PFSK-1 (cell line): Measurements from ENCODE around the gene DDX41.

Source experiments
- POLR2AphosphoS5 ChIP-seq: IDR thresholded peaks from 2 replicates; pipeline ENCODE4 v1.6.1; 2012; ENCODE audit warnings: low read depth, mild to moderate bottlenecking, control low read depth, low read length, moderate library complexity
- SIN3A ChIP-seq: IDR thresholded peaks from 2 replicates; pipeline ENCODE4 v1.6.1; 2012; ENCODE audit warnings: mild to moderate bottlenecking, low read length, moderate library complexity, borderline replicate concordance; ENCODE audit not compliant: insufficient read depth
- TF ChIP-seq, protein P1 (sequence below), 2 experiments: IDR thresholded peaks; 2 replicates each; pipeline versions ENCODE4 v1.6.1 to v1.8.0; 2011 to 2012; ENCODE audit warnings: low read depth in 2 of 2, low read length in 2 of 2, control low read depth in 1 of 2, inconsistent platforms in 1 of 2, mild to moderate bottlenecking in 1 of 2, moderate library complexity in 1 of 2; ENCODE audit not compliant: insufficient read depth in 1 of 2

DNA sequence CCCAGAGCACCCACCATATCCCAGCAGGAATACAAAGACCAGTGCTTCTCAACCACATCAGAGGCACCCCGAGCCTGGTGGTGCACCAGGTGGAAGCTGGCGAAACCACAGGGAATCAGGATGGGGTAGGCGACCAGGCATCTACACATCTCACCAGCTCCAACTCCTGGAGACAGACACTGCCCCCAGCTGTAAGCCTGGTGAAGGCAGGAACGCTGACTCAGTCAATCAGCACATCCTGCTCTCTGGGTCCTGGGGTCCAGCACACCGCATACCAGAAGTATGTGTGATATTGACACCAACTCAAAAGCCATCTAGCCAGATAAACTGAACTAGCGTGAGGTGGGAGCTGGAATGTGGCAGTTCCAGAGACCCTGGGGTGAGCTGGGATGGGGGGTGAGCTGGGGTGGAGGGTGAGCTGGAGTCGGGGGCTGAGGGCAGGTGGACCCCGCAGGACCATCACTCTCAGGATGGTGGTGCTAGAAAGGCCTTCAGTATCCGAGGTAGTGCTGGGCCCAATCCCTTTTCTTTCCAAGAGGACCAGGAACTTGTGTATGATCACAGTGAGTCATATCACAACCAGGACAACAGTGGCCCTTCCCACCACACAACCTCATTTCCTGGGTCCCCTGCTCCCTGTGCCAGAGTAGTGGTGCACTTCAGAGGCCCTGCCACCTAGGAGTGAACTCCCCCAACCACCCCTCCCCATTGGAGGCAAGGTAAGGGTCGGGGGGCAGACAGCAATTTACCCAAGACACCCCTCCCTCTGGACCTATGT, 45.8 kb downstream of the DDX41 start:
- TF ChIP-seq POLR2AphosphoS5 (no peak), SIN3A (no peak)
- TF ChIP-seq, protein P1, sequence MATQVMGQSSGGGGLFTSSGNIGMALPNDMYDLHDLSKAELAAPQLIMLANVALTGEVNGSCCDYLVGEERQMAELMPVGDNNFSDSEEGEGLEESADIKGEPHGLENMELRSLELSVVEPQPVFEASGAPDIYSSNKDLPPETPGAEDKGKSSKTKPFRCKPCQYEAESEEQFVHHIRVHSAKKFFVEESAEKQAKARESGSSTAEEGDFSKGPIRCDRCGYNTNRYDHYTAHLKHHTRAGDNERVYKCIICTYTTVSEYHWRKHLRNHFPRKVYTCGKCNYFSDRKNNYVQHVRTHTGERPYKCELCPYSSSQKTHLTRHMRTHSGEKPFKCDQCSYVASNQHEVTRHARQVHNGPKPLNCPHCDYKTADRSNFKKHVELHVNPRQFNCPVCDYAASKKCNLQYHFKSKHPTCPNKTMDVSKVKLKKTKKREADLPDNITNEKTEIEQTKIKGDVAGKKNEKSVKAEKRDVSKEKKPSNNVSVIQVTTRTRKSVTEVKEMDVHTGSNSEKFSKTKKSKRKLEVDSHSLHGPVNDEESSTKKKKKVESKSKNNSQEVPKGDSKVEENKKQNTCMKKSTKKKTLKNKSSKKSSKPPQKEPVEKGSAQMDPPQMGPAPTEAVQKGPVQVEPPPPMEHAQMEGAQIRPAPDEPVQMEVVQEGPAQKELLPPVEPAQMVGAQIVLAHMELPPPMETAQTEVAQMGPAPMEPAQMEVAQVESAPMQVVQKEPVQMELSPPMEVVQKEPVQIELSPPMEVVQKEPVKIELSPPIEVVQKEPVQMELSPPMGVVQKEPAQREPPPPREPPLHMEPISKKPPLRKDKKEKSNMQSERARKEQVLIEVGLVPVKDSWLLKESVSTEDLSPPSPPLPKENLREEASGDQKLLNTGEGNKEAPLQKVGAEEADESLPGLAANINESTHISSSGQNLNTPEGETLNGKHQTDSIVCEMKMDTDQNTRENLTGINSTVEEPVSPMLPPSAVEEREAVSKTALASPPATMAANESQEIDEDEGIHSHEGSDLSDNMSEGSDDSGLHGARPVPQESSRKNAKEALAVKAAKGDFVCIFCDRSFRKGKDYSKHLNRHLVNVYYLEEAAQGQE (IDR thresholded peaks at IDR 0.05; ENCODE audit: insufficient read depth in 1 of 2, low read depth in 2 of 2, low read length in 2 of 2): no peak
